SK-N-SH treated with all-trans-retinoic acid at 6 μM for 48 hours (cell line): ENCODE data around the gene FOLR2.

Experiments
- ARNTL ChIP-seq: fragments of 450-650 bp; formaldehyde crosslinking; IDR thresholded peaks from 2 replicates; pipeline ENCODE4 v1.5.0; 2020; ENCODE audit warnings: low read depth, mild to moderate bottlenecking, moderate library complexity, borderline replicate concordance
- CREB5 ChIP-seq: fragments of 250-450 bp; sonication (Bioruptor Pico); IDR thresholded peaks from 2 replicates; pipeline ENCODE4 v1.5.1; 2020; ENCODE audit warnings: low read depth, mild to moderate bottlenecking, moderate library complexity
- CSRNP3 ChIP-seq: fragments of 250-450 bp; sonication (Bioruptor Pico); IDR thresholded peaks from 2 replicates; pipeline ENCODE4 v1.5.1; 2021; ENCODE audit warnings: mild to moderate bottlenecking, moderate library complexity
- ISL1 ChIP-seq: fragments of 250-450 bp; sonication (Bioruptor Pico); IDR thresholded peaks from 2 replicates; pipeline ENCODE4 v2.1.2; 2022; ENCODE audit warnings: mild to moderate bottlenecking, moderate library complexity
- PATZ1 ChIP-seq: fragments of 250-450 bp; sonication (Bioruptor Pico); IDR thresholded peaks from 2 replicates; pipeline ENCODE4 v1.8.0; 2020; ENCODE audit warnings: mild to moderate bottlenecking, moderate library complexity, borderline replicate concordance
- PPARA ChIP-seq: fragments of 250-450 bp; sonication (Bioruptor Pico); IDR thresholded peaks from 2 replicates; pipeline ENCODE4 v1.5.0; 2020; ENCODE audit warnings: mild to moderate bottlenecking, borderline replicate concordance
- ZC3H10 ChIP-seq: fragments of 250-450 bp; sonication (Bioruptor Pico); IDR thresholded peaks from 2 replicates; pipeline ENCODE4 v1.5.1; 2021; ENCODE audit warnings: mild to moderate bottlenecking, moderate library complexity
- ZNF565 ChIP-seq: fragments of 450-650 bp; formaldehyde crosslinking; conservative IDR thresholded peaks from 2 replicates; pipeline ENCODE4 v1.5.0; 2020; ENCODE audit warnings: low read depth, mild to moderate bottlenecking, moderate library complexity
- ZNF70 ChIP-seq: fragments of 450-650 bp; formaldehyde crosslinking; IDR thresholded peaks from 2 replicates; pipeline ENCODE4 v1.5.0; 2020; ENCODE audit warnings: mild to moderate bottlenecking, moderate library complexity

GRCh38 chr11:72179049-72179803 lies 37.4 kb upstream of the FOLR2 start:
- TF ChIP-seq CSRNP3 (CRISPR knock-in tag) (no peak), PATZ1 (CRISPR knock-in tag) (no peak), CREB5 (no peak), ARNTL (CRISPR knock-in tag) (no peak), ZNF565 (no peak), ISL1 (no peak), PPARA (no peak), ZNF70 (CRISPR knock-in tag) (no peak), ZC3H10 (CRISPR knock-in tag) (no peak)
